Stimulated activated CD4-positive, alpha-beta T cell treated with anti-CD3 and anti-CD28 coated beads, Interleukin-12 subunit alpha, Interleukin-12 subunit beta, amount 100 ng/mL, for 48 hours (primary cell): ENCODE results near the gene ADCYAP1R1.

Experiments
- DNase-seq, 3 donors: peaks; one replicate each; pipeline ENCODE4 v3.0.0-alpha.2; 2020; ENCODE audit warnings: low read depth in 2 of 3, low spot score in 1 of 3

Gene ADCYAP1R1

GRCh38 chr7:31067491-31067890, 15.4 kb downstream of the ADCYAP1R1 start:
- DNase-seq, result no peak

- DNase-seq, result no peak
These were observed 16.0 kb downstream of the ADCYAP1R1 start for GRCh38 chr7:31068006-31068675.

DNA sequence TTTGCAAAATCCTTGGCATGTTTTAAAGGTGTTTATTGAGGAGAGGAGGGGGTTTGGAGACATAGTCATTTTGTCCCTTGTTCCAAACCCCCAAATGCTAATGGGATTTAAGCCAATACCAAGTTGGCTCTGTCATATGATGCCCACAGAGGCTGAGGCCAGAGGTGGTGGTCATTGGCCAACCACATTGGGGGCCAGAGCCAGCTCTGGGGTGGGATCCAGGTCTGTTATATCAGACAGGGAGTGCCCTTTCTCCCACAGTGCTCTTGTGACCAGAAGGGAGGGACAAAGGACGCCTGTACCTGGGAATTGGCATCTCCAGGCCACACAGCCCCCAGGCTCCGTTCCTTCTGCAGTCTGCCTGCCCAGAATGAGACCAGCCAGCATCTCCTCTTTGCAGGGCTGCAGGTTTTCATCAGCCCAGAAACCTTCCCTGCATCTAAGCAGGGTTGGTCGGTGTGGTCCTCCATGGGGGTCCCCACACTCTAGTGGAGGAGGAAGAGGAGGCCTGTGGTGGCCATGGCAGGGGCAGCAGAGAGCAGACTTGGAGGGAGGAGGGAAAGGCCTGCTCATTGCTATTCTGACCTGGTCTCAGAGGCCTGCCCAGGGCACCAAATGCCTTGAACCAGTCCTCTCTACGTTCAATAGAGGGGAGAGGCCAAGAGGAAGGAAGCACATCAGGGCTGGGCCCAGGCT, 17.9 kb downstream of the ADCYAP1R1 start:
- no peak for DNase-seq

GRCh38 chr7:31070991-31071644, 19.0 kb downstream of the ADCYAP1R1 start:
- DNase-seq, result no peak

- DNase-seq, result no peak
These were observed 19.5 kb downstream of the ADCYAP1R1 start for GRCh38 chr7:31071645-31072029.

DNA sequence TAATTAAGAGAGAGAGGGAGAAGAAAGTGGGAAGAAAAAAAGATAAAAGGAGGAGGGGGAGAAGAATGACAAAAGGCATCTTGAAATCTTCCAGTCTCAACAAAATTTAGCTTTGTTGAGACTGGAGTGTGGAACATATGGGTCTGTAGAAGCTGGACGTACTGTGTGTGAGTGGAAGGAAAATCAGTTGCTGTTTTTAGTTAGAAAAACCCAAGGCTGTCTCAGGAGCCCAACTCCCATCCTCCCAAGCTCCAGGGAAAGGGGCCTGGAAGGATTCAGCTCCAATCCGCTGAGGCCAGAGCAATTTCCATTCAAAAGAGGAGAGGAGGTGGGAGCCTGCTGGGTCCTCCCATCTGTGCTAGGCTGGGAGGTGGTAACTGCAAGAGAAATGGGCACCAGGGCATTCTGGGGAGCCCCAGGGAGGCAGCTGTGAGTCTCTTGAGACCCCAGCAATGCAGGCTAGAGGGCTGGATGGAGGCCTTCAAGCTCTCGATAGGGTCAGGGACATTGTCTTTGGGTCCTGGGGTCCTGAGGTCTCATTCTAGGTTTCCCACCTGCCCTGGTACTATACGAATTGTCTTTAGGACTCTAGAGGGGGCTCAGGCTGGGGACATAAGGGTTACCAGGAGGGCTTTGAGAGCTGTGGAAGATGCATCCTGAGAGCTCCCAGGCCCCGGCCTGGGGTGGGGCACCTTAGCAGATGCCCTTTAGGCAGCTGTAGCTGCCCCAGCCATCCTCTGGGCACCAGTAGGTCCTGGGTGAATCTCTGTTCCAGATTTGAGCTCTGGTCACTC, 21.4 kb downstream of the ADCYAP1R1 start:
- DNase-seq, result no peak

- no peak for DNase-seq
These were observed 21.9 kb downstream of the ADCYAP1R1 start for GRCh38 chr7:31074120-31074383.

DNA sequence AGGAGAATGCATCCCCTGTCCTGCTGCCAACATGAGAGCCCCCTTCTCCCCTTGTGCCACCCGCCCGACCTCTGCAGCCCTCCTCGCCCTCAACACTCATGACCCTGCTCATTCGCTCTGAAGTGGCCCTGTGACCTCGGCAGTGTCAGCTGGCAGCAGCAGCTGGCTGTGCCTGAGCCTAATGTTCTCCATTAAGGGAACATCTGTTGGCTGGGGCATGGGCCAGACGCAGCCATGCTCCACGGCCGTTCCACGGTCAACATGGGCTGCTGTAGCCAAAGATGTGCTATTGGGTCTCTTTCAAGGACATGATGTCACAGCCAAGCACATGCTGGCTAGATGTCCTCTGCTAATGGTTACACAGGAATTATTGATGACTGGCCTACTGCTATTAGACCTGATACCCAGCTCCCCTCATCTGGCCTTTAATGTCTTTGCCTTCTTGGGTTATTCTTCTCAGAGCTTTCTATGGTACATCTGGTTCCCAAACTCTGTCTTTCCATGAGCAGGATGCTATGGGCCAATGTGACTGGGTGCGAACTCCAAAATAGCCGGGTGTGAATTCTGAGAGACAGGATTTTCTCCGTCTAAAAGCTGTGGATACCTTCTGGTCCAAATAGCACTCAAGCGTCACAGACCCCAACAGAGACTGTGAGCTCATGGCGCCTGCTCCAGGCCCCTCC, 22.4 kb downstream of the ADCYAP1R1 start:
- DNase-seq, result no peak

DNA sequence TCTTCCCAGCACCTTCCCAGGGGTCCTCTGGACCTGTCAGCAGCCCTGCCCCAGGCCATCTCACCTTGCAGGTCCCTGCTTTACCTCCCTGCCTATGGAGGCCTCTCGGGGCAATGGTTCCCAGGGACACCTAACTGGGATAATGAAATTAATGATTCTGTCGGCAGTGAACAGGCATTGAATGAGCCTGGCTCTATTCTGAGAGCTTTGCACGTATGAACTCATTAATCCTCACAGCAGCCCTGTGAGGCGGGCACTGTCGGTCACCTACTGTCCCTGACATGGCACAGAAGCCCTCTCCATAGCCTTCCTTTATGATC, 22.9 kb downstream of the ADCYAP1R1 start:
- DNase-seq, result no peak

GRCh38 chr7:31076051-31076450, 23.9 kb downstream of the ADCYAP1R1 start:
- no peak for DNase-seq

DNA sequence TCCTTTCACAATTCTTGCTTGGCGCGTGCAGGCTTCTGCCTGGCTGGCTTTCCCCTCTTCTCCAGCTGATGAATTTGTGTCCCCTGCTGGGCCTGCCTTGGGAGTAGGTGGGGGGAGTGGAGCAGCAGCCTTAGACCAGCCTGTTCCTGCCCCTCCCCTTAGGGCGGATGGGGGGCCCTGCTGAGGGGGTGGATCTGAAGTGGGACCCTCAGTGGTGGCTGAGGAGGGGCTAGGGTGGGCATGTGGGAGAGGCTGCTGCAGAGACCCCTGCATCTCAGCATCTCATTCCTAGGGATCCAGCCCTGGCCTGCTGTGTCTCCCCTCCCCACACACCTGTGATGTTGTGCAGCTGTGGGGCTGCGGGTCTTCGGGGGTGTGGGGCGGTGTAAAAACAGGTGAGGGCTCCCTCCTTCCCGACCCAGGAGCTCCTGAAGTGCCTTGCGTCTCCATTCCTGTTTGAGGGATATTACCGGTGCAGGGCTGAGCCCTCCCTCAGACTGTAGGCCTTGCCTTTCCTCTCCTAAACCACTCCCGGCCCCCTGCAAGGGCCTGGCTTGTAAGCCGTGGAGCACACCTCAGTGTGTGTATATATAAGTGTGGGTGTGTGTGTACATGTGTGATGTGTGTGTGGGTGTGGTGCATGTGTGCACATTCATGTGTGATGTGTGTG, 24.7 kb downstream of the ADCYAP1R1 start:
- DNase-seq, result no peak

DNA sequence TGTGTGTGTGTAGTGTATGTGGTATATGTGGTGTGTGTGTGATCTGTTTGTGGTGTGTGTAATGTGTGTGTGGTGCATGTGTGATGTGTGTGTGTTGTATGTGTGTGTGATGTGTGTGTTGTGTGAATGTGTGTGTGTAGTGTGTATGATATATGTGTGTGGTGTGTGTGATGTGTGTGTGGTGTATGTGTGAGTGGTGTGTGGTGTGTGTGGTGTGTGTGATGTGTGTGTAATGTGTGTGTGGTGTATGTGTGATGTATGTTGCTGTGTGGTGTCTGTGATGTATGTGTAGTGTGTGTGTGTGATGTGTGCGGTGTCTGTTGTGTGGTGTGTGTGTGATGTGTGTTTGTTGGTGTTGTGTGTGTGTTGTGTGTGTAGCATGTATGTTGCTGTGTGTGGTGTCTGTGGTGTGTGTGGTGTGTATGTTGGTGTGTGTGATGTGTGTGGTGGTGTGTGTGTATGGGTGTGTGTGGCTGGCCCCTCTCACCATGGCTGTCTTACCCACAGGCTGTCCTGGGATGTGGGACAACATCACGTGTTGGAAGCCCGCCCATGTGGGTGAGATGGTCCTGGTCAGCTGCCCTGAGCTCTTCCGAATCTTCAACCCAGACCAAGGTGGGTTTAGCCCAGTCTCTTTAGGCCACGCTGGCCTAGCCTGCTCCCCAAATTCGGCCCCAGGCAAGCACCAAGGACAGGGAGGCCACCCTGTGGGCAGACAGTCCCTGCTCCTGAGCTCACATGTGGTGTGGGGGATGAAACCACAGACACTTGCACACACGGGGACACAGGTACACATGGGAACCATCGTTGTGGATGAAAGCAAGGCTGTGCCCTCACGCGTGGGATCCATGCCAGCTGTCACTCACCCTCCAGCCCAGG, 25.6 kb downstream of the ADCYAP1R1 start:
- DNase-seq, result no peak

DNA sequence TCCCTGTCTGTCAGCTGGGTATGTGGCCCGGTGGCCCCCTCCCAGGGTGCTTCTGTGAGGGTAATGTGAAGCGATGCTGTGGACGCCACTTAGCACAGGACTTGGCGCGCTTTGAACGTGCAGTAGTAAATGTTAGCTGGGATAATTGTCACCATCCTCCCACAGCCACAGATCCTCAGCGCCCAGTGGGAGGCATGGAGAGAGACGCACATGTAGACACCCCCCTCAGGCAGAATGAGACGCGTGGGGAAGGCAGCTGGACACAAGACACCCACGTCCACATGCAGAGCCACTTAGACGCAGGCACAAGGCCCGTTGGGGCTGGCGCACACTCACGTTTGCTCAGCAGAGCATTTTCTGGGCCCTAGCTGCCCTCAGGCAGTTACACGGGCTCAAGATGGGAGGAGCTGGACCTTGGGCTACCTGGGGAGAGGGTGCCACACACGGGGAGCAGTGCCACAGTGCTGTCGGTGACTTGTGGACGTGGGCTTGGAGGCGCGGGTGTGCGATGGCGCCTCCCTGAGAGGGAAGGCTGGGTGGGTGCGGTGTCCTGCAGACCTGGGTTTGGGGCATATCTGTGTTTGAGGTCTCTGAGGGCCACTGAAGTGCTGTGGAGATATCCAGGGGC, 26.4 kb downstream of the ADCYAP1R1 start:
- DNase-seq, result no peak

DNA sequence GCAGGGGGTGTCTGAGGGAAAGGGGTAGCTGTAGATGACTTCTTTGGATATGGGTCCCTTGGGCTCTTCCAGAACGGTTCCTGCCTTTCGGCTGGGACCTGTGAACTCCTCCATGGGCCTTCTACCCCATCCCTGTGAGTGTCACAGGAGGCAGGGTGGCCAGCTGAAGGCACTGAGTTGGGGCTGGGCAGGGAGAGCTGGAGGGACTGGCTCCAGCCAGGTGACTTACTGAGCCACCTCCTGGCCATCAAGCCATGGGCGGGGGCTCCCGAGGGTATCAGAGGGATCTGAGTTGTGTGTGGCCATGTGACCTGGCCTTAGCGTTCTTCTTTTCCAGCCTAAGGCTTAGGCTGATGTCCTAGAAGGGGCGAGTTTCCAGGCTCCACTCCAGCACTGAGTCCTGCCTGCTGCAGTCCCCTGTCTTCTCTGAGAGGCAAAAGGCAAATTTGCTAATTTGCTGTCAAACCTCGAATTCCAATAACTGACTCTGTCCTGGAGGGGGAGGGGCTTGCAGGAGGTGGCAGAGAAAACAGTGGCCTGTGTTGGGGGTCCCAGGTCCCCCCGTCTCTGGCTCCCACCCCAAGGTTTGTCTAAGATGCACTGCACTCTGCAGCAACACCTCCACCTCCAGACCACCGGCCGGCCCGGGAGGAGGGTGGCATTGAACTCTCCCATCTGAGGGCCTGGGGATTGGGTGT, 27.2 kb downstream of the ADCYAP1R1 start:
- DNase-seq, result no peak

GRCh38 chr7:31079824-31080511, 27.9 kb downstream of the ADCYAP1R1 start:
- no peak for DNase-seq

DNA sequence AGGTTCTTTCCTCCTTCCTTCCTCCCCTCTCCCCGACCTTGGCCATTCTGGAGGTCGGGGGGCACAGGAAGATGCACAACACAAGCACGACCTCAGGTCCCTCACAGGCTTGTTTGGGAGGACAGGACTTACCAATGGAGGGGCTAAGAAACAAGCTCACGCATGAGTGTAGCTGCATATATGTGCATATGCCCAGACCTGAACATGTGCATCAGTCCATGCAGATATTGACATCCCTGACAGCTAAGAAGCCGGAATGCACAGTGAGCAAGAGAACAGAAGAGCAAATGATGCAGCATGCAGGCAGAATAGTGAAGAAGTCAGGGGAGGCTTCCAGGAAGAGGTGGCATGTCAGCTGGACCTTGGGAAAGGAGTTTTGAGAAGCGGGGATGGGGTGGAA, 28.7 kb downstream of the ADCYAP1R1 start:
- no peak for DNase-seq

DNA sequence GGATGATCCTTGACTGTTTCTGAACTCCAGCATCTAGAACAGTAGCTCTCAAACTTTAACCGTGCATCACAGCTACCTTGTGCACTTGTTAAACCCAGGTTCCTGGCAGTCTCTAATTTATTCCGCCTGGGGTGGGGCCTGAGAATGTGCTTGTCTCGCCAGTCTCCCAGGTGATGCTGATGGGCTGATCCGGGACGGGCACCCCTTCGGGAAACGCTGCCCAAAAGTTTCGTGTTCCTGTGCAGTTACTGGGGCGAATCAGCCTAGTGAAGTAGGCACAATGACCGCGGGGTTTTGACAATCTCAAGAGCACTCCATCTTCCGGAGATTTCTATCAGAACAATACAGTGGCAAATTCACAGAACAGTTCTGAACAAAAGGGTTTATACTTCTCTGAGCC, 29.9 kb downstream of the ADCYAP1R1 start:
- DNase-seq, result no peak

DNA sequence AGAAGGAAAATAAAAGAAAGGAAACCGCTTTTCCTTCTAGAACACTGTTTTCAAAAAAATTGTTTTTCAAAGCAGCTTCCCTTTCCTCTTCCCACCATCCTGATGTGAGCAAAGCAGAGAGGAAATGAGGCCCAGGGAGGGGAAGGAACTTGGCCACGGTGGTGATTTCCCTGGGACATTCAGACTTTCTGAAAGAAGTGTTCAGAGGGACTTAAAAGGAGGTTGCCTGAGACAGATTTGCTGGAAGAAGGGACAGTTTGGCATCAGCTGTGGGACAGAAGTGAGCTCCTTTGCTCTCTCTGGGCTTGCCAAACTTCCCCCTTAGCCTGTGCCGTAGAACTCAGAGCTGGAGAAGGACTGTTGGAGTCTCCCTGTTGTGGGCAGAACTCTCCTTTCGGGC, 30.3 kb downstream of the ADCYAP1R1 start:
- no peak for DNase-seq
